Measurements from ENCODE around the gene LARP7.

DNA sequence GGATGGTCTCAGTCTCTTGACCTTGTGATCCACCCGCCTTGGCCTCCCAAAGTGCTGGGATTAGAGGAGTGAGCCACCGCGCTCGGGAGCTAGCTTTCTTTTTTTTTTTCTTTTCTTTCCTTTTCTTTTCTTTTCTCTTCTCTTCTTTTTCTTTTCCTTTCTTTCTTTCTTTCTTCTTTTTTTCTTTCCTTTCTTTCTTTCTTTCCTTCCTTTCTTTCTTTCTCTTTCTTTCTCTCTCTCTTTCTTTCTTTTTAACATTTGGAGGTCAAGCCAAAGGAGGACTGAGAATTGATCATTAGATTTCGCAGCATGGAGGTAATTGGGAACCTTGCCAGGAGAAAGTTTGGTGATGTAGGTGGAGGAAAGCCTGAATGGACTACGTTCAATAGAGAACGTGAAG, 67.4 kb downstream of the LARP7 start:
- TF ChIP-seq ZNF274 (IDR thresholded peaks at IDR 0.05; ENCODE audit: low read depth, low read length) (no peak), YY1 (IDR thresholded peaks at IDR 0.05; ENCODE audit: insufficient read depth, insufficient read length) (no peak)

All from NT2/D1 (cell line).